ENCODE data around the gene HS1BP3.

- TF ChIP-seq CTCF (conservative IDR thresholded peaks at IDR 0.05; ENCODE audit: low read depth, low read length) (no peak), CHD1 (IDR thresholded peaks at IDR 0.05; ENCODE audit: low read depth, low read length) (no peak), RFX5 (IDR thresholded peaks at IDR 0.05; ENCODE audit: low read depth, low read length) (no peak), NFE2L2 (IDR thresholded peaks at IDR 0.05; ENCODE audit: low read depth, low read length) (no peak), POLR2A (IDR thresholded peaks at IDR 0.05; ENCODE audit: low read depth, low read length) (no peak), USF2 (IDR thresholded peaks at IDR 0.05; ENCODE audit: low read depth, low read length) (no peak), MXI1 (IDR thresholded peaks at IDR 0.05; ENCODE audit: borderline replicate concordance, low read depth, low read length) (no peak), MAFK (IDR thresholded peaks at IDR 0.05; ENCODE audit: low read depth, low read length) (no peak), FOS (IDR thresholded peaks at IDR 0.05; ENCODE audit: low read depth, low read length) (no peak), RCOR1 (IDR thresholded peaks at IDR 0.05; ENCODE audit: insufficient replicate concordance, low read length) (no peak), RAD21 (IDR thresholded peaks at IDR 0.05; ENCODE audit: low read length) (no peak), CEBPB (IDR thresholded peaks at IDR 0.05; ENCODE audit: low read depth, low read length) (no peak), SMC3 (IDR thresholded peaks at IDR 0.05; ENCODE audit: low read depth, low read length) (no peak)
These were observed 27.7 kb downstream of the HS1BP3 start for GRCh38 chr2:20623241-20623640.
